Calu3 (cell line): ENCODE results near the gene LRTM2. TPM values are rescaled to one million over a fixed set of nuclear protein-coding genes. Genes with fewer than 3 reads are reported as not detected.

Source experiments
- BruUV-seq: library from RNA; stranded (reverse); fragments of 400-500 nt; replicated peaks from 2 replicates; lab custom pipeline; 2021; lab: Mats Ljungman, UMichigan
- CTCF ChIA-PET: fragments of 300-600 bp; sonication (Branson Sonifier 250); formaldehyde crosslinking; loops from one replicate; lab custom pipeline; 2022; ENCODE audit warnings: antibody characterized with exemption; lab: Charles Lee
- DNase-seq: peaks from one replicate; pipeline ENCODE4 v3.0.0; 2022
- H3K27ac Mint-ChIP-seq: one replicate; pipeline ENCODE4 v1.8.0; 2022; ENCODE audit warnings: mixed read lengths; ENCODE audit not compliant: unreplicated experiment
- H3K27me3 Mint-ChIP-seq: one replicate; pipeline ENCODE4 v1.8.0; 2022; ENCODE audit warnings: mixed read lengths; ENCODE audit not compliant: unreplicated experiment
- H3K36me3 Mint-ChIP-seq: one replicate; pipeline ENCODE4 v1.8.0; 2022; ENCODE audit warnings: mild to moderate bottlenecking, moderate library complexity, mixed read lengths; ENCODE audit not compliant: insufficient read depth, unreplicated experiment
- H3K4me1 Mint-ChIP-seq: one replicate; pipeline ENCODE4 v1.8.0; 2022; ENCODE audit warnings: mild to moderate bottlenecking, low read depth, mixed read lengths; ENCODE audit not compliant: unreplicated experiment
- H3K4me3 Mint-ChIP-seq: one replicate; pipeline ENCODE4 v1.8.0; 2022; ENCODE audit warnings: mild to moderate bottlenecking, low read depth, moderate library complexity, mixed read lengths; ENCODE audit not compliant: unreplicated experiment
- H3K9me3 Mint-ChIP-seq: one replicate; pipeline ENCODE4 v1.8.0; 2022; ENCODE audit warnings: low read depth, mixed read lengths; ENCODE audit not compliant: unreplicated experiment
- CTCF ChIP-seq: fragments of 200-600 bp; IDR thresholded peaks from one replicate; pipeline ENCODE4 v1.8.0; 2022; ENCODE audit warnings: antibody characterized with exemption; ENCODE audit not compliant: unreplicated experiment
- intact Hi-C: fragments of 100-400 bp; cut with micrococcal nuclease; formaldehyde crosslinking; loops from one replicate; pipeline ENCODE4 v1.10.0; 2022; ENCODE audit not compliant: unreplicated experiment
- total RNA-seq: library from RNA; stranded (reverse); gene quantifications from 2 replicates; pipeline ENCODE4 v1.2.3, GENCODE V29; 2022

The LRTM2 gene
- total RNA-seq, 1 experiment from 2014 or later, result not detected

- Mint-ChIP-seq H3K4me3 (no peak overlapping the region), H3K27me3 (peaks cover 94% of the 10 kb centered on the region), H3K9me3 (no peaks in the 10 kb centered on the region), H3K27ac (no peak overlapping the region), H3K4me1 (no peaks in the 10 kb centered on the region), H3K36me3 (no peaks in the 10 kb centered on the region)
- DNase-seq, result no peak
- TF ChIP-seq CTCF, result no peak
- intact Hi-C loops, result no loop called here
- CTCF ChIA-PET, result no interaction called here
- BruUV-seq, result no TSS peak
These were observed 26.3 kb downstream of the LRTM2 start for GRCh38 chr12:1846421-1847405.

GRCh38 chr12:1847411-1847810 is 27.0 kb downstream of the LRTM2 start:
- no peak for TF ChIP-seq CTCF
- H3K36me3 Mint-ChIP-seq, result no peaks in the 10 kb centered on the region
- no peak overlapping the region for H3K27ac Mint-ChIP-seq
- H3K4me1 Mint-ChIP-seq, result no peaks in the 10 kb centered on the region
- intact Hi-C loops, result no loop called here
- DNase-seq, result no peak
- BruUV-seq, result no TSS peak
- no peaks in the 10 kb centered on the region for H3K9me3 Mint-ChIP-seq
- H3K27me3 Mint-ChIP-seq, result peaks cover 91% of the 10 kb centered on the region
- CTCF ChIA-PET, result no interaction called here
- no peak overlapping the region for H3K4me3 Mint-ChIP-seq

GRCh38 chr12:1848146-1848545 is 27.8 kb downstream of the LRTM2 start:
- Mint-ChIP-seq H3K27me3 (peaks cover 88% of the 10 kb centered on the region), H3K9me3 (no peaks in the 10 kb centered on the region), H3K36me3 (no peaks in the 10 kb centered on the region), H3K4me3 (no peak overlapping the region), H3K27ac (no peak overlapping the region), H3K4me1 (no peaks in the 10 kb centered on the region)
- CTCF ChIA-PET, result no interaction called here
- TF ChIP-seq CTCF, result no peak
- no TSS peak for BruUV-seq
- DNase-seq, result no peak
- intact Hi-C loops, result no loop called here

GRCh38 chr12:1848745-1849144 is 28.4 kb downstream of the LRTM2 start:
- Mint-ChIP-seq H3K4me3 (no peak overlapping the region), H3K4me1 (no peaks in the 10 kb centered on the region), H3K36me3 (no peaks in the 10 kb centered on the region), H3K27ac (no peak overlapping the region), H3K9me3 (no peaks in the 10 kb centered on the region), H3K27me3 (peaks cover 88% of the 10 kb centered on the region)
- intact Hi-C loops, result no loop called here
- no peak for DNase-seq
- no TSS peak for BruUV-seq
- CTCF ChIA-PET, result no interaction called here
- no peak for TF ChIP-seq CTCF
